HG02870 (cell line): ENCODE measurements around the gene OTULIN.

ENCODE experiments used
- ATAC-seq: cut with Tn5 transposase; IDR thresholded peaks from one replicate; pipeline ENCODE4 v1.9.1; 2021; ENCODE audit warnings: mild to moderate bottlenecking, moderate library complexity; ENCODE audit not compliant: unreplicated experiment

Gene OTULIN

GRCh38 chr5:14716755-14717752, 52.5 kb downstream of the OTULIN start:
- ATAC-seq, result no peak

GRCh38 chr5:14718778-14719177, 54.3 kb downstream of the OTULIN start:
- ATAC-seq, result no peak

GRCh38 chr5:14720236-14720923, 55.9 kb downstream of the OTULIN start:
- ATAC-seq, result no peak

- no peak for ATAC-seq
These were observed 57.6 kb downstream of the OTULIN start for GRCh38 chr5:14721990-14722656.

- ATAC-seq, result no peak
These were observed 58.4 kb downstream of the OTULIN start for GRCh38 chr5:14722923-14723322.

- ATAC-seq, result peak; percentile 42
These were observed 59.2 kb downstream of the OTULIN start for GRCh38 chr5:14723701-14724132.

GRCh38 chr5:14724633-14725032, 60.1 kb downstream of the OTULIN start:
- no peak for ATAC-seq

GRCh38 chr5:14726066-14726838, 61.7 kb downstream of the OTULIN start:
- no peak for ATAC-seq

- ATAC-seq, result peak; percentile 42
These were observed 62.9 kb downstream of the OTULIN start for GRCh38 chr5:14727428-14727865.

GRCh38 chr5:14727928-14728458, 63.5 kb downstream of the OTULIN start:
- ATAC-seq, result no peak

- no peak for ATAC-seq
These were observed 64.0 kb downstream of the OTULIN start for GRCh38 chr5:14728459-14728938.

GRCh38 chr5:14729448-14730385, 65.2 kb downstream of the OTULIN start:
- no peak for ATAC-seq

GRCh38 chr5:14730466-14730865, 65.9 kb downstream of the OTULIN start:
- ATAC-seq, result no peak

GRCh38 chr5:14730881-14731280, 66.4 kb downstream of the OTULIN start:
- ATAC-seq, result no peak

- no peak for ATAC-seq
These were observed 68.5 kb downstream of the OTULIN start for GRCh38 chr5:14732991-14733390.

- ATAC-seq, result no peak
These were observed 69.1 kb downstream of the OTULIN start for GRCh38 chr5:14733661-14734060.

- ATAC-seq, result no peak
These were observed 69.9 kb downstream of the OTULIN start for GRCh38 chr5:14734396-14734795.

GRCh38 chr5:14735944-14736343, 71.4 kb downstream of the OTULIN start:
- no peak for ATAC-seq

GRCh38 chr5:14737291-14737690, 72.8 kb downstream of the OTULIN start:
- ATAC-seq, result no peak
